CD4-positive, alpha-beta T cell treated with Interleukin-15 for 1 hour (primary cell): Measurements from ENCODE around the gene RASA3.
"Not testable (repeated sequence)": the region's sequence is repeated elsewhere in the genome, so short reads cannot be mapped to it uniquely, and the experiment has no call there.

Experiments
- DNase-seq: peaks from one replicate; pipeline ENCODE4 v3.0.0-alpha.2; 2020

Gene RASA3

GRCh38 chr13:114078461-114079451, 53.7 kb downstream of the RASA3 start:
- no peak for DNase-seq

GRCh38 chr13:114077933-114078325, 54.5 kb downstream of the RASA3 start:
- no peak for DNase-seq

- DNase-seq, result no peak
Measured at GRCh38 chr13:114077099-114077932, 55.1 kb downstream of the RASA3 start.

- DNase-seq, result no peak
Measured at GRCh38 chr13:114076329-114077090, 55.9 kb downstream of the RASA3 start.

GRCh38 chr13:114075811-114076210, 56.6 kb downstream of the RASA3 start:
- DNase-seq, result not testable (repeated sequence)

GRCh38 chr13:114074671-114075315, 57.6 kb downstream of the RASA3 start:
- no peak for DNase-seq

- DNase-seq, result no peak
Measured at GRCh38 chr13:114073881-114074612, 58.4 kb downstream of the RASA3 start.

- DNase-seq, result no peak
Measured at GRCh38 chr13:114072421-114072820, 60.0 kb downstream of the RASA3 start.

- DNase-seq, result no peak
Measured at GRCh38 chr13:114071991-114072390, 60.4 kb downstream of the RASA3 start.

GRCh38 chr13:114071410-114071809, 61.0 kb downstream of the RASA3 start:
- peak; percentile 14 for DNase-seq

GRCh38 chr13:114070098-114070799, 62.2 kb downstream of the RASA3 start:
- no peak for DNase-seq

GRCh38 chr13:114069376-114070097, 62.9 kb downstream of the RASA3 start:
- DNase-seq, result no peak

- DNase-seq, result peak; percentile 19
Measured at GRCh38 chr13:114068656-114069318, 63.6 kb downstream of the RASA3 start.

- peak; percentile 55 for DNase-seq
Measured at GRCh38 chr13:114067886-114068651, 64.4 kb downstream of the RASA3 start.

- DNase-seq, result no peak
Measured at GRCh38 chr13:114067381-114067885, 65.0 kb downstream of the RASA3 start.

GRCh38 chr13:114066956-114067355, 65.5 kb downstream of the RASA3 start:
- DNase-seq, result no peak

- no peak for DNase-seq
Measured at GRCh38 chr13:114065926-114066774, 66.3 kb downstream of the RASA3 start.
